Measurements from ENCODE around the gene AMN1.

AMN1 gene

GRCh38 chr12:31655792-31656191, 73.0 kb downstream of the AMN1 start:
- no peaks in the 10 kb centered on the region for H3K36me3 ChIP-seq (ENCODE audit: insufficient read depth, low read length)
- H3K9me3 ChIP-seq (ENCODE audit: low read length), result no peaks in the 10 kb centered on the region
- H2AFZ ChIP-seq (ENCODE audit: low read depth, low read length), result no peak overlapping the region
- H3K27me3 ChIP-seq (ENCODE audit: insufficient read depth, low read length), result no peaks in the 10 kb centered on the region
- no peak overlapping the region for H3K4me3 ChIP-seq (ENCODE audit: low read length)
- H3K4me1 ChIP-seq (ENCODE audit: insufficient read depth, low read length), result peaks cover 10% of the 10 kb centered on the region

DNA sequence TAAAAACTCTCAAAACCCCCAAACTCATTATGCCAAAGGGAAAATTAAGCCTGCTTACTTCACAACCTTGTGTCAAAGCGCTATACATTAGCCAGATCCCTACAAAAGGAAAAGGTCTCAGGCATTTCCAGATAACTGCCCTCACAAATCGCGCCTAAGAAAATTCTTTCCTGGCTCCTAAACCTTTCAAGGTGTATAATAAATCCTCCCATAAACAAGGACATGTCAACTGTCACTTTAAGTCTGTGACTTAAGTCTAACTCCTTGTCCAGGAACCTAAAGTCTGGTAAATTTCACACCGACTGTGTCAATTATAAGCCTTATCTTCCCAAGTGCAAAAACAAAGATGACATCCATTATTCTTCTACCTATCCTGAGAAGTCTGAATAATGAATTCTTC, 73.6 kb downstream of the AMN1 start:
- no peak overlapping the region for H2AFZ ChIP-seq (ENCODE audit: low read depth, low read length)
- H3K36me3 ChIP-seq (ENCODE audit: insufficient read depth, low read length), result no peaks in the 10 kb centered on the region
- H3K4me3 ChIP-seq (ENCODE audit: low read length), result no peak overlapping the region
- peaks cover 10% of the 10 kb centered on the region for H3K4me1 ChIP-seq (ENCODE audit: insufficient read depth, low read length)
- H3K9me3 ChIP-seq (ENCODE audit: low read length), result no peaks in the 10 kb centered on the region
- H3K27me3 ChIP-seq (ENCODE audit: insufficient read depth, low read length), result no peaks in the 10 kb centered on the region

- Histone ChIP-seq H3K4me1 (ENCODE audit: insufficient read depth, low read length) (peaks cover 2% of the 10 kb centered on the region), H2AFZ (ENCODE audit: low read depth, low read length) (peak overlapping the region; percentile 51), H3K27me3 (ENCODE audit: insufficient read depth, low read length) (no peaks in the 10 kb centered on the region), H3K4me3 (ENCODE audit: low read length) (no peak overlapping the region), H3K36me3 (ENCODE audit: insufficient read depth, low read length) (no peaks in the 10 kb centered on the region), H3K9me3 (ENCODE audit: low read length) (no peaks in the 10 kb centered on the region)
Measured at GRCh38 chr12:31651893-31652521, 76.8 kb downstream of the AMN1 start.

GRCh38 chr12:31650918-31651317, 77.9 kb downstream of the AMN1 start:
- no peak overlapping the region for H2AFZ ChIP-seq (ENCODE audit: low read depth, low read length)
- H3K9me3 ChIP-seq (ENCODE audit: low read length), result no peaks in the 10 kb centered on the region
- H3K4me3 ChIP-seq (ENCODE audit: low read length), result no peak overlapping the region
- no peaks in the 10 kb centered on the region for H3K36me3 ChIP-seq (ENCODE audit: insufficient read depth, low read length)
- H3K27me3 ChIP-seq (ENCODE audit: insufficient read depth, low read length), result no peaks in the 10 kb centered on the region
- H3K4me1 ChIP-seq (ENCODE audit: insufficient read depth, low read length), result peaks cover 6% of the 10 kb centered on the region

GRCh38 chr12:31647086-31647491, 81.7 kb downstream of the AMN1 start:
- peaks cover 12% of the 10 kb centered on the region for H3K4me1 ChIP-seq (ENCODE audit: insufficient read depth, low read length)
- H2AFZ ChIP-seq (ENCODE audit: low read depth, low read length), result no peak overlapping the region
- H3K27me3 ChIP-seq (ENCODE audit: insufficient read depth, low read length), result no peaks in the 10 kb centered on the region
- H3K4me3 ChIP-seq (ENCODE audit: low read length), result no peak overlapping the region
- no peaks in the 10 kb centered on the region for H3K9me3 ChIP-seq (ENCODE audit: low read length)
- no peaks in the 10 kb centered on the region for H3K36me3 ChIP-seq (ENCODE audit: insufficient read depth, low read length)

- H3K4me3 ChIP-seq (ENCODE audit: low read length), result no peak overlapping the region
- peak overlapping the region; percentile 58 for H2AFZ ChIP-seq (ENCODE audit: low read depth, low read length)
- peaks cover 12% of the 10 kb centered on the region for H3K4me1 ChIP-seq (ENCODE audit: insufficient read depth, low read length)
- no peaks in the 10 kb centered on the region for H3K27me3 ChIP-seq (ENCODE audit: insufficient read depth, low read length)
- H3K9me3 ChIP-seq (ENCODE audit: low read length), result no peaks in the 10 kb centered on the region
- no peaks in the 10 kb centered on the region for H3K36me3 ChIP-seq (ENCODE audit: insufficient read depth, low read length)
Measured at GRCh38 chr12:31645924-31646323, 82.9 kb downstream of the AMN1 start.

- Histone ChIP-seq H3K27me3 (ENCODE audit: insufficient read depth, low read length) (no peaks in the 10 kb centered on the region), H2AFZ (ENCODE audit: low read depth, low read length) (no peak overlapping the region), H3K4me1 (ENCODE audit: insufficient read depth, low read length) (peaks cover 12% of the 10 kb centered on the region), H3K4me3 (ENCODE audit: low read length) (no peak overlapping the region), H3K36me3 (ENCODE audit: insufficient read depth, low read length) (no peaks in the 10 kb centered on the region), H3K9me3 (ENCODE audit: low read length) (no peaks in the 10 kb centered on the region)
Measured at GRCh38 chr12:31644536-31644935, 84.3 kb downstream of the AMN1 start.

DNA sequence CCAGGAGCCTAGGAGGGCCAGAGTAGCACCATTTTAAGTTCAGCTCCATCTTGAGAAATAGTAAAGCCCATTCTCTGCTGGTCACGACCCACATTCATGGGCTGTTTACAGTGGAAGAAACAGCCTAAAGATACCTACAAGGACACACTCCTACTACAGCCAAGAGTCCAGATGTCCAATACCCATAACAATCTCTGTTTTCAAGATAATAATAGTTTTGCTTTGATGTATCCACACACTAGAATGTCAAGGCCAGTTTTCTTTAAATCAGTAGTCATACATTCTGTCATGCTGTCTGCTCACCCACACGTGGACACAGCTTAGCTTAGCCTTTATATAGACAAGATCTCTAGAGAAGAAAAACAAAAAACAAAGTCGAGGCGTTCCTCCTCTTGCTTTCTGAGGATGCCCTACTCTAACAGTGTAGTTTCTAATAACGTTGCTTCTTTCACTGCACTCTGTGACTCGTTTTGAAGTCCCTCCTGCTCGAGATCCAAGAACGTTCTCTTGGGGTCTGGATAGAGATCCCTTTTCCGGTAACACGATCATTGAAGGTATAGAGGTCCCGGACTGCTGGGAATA, 87.2 kb downstream of the AMN1 start:
- Histone ChIP-seq H3K27me3 (ENCODE audit: insufficient read depth, low read length) (no peaks in the 10 kb centered on the region), H3K4me3 (ENCODE audit: low read length) (no peak overlapping the region), H3K9me3 (ENCODE audit: low read length) (no peaks in the 10 kb centered on the region), H3K4me1 (ENCODE audit: insufficient read depth, low read length) (peaks cover 6% of the 10 kb centered on the region), H2AFZ (ENCODE audit: low read depth, low read length) (no peak overlapping the region), H3K36me3 (ENCODE audit: insufficient read depth, low read length) (no peaks in the 10 kb centered on the region)

DNA sequence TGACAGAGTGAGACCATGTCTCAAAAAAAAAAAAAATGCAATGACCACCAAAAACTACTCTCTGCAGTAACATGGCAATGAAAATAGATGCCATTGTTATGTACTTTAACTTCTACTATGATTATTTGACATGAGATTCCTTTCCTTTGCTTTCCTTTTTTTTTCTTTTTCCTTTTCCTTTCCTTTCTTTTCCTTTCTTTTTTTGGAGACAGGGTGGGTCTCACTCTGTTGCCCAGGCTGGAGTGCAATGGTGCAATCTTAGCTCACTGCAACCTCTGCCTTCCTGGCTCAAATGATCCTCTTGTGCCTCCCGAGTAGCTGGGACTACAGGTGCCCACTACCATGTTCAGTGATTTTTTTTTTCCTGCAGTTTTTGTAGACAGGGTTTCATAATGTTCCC, 94.2 kb downstream of the AMN1 start:
- H2AFZ ChIP-seq (ENCODE audit: low read depth, low read length), result no peak overlapping the region
- H3K4me1 ChIP-seq (ENCODE audit: insufficient read depth, low read length), result peaks cover 22% of the 10 kb centered on the region
- no peaks in the 10 kb centered on the region for H3K9me3 ChIP-seq (ENCODE audit: low read length)
- H3K27me3 ChIP-seq (ENCODE audit: insufficient read depth, low read length), result no peaks in the 10 kb centered on the region
- no peaks in the 10 kb centered on the region for H3K36me3 ChIP-seq (ENCODE audit: insufficient read depth, low read length)
- no peak overlapping the region for H3K4me3 ChIP-seq (ENCODE audit: low read length)

DNA sequence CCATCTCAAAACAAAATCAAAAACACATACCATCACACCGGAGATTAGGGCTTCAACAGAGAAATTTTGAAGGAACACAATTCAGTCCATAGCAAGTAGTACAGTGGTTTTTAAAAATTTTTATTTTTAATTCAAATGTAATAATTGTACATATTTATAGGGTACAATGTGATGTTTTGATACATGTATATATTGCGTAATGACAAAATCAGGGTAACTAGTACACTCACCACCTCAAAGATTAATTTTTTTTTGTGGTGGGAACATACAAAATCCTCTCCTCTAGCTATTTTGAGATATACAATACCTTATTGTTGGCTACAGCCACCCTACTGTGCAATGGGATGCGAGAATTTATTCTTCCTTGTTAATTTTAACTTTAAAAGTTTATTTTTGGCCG, 95.4 kb downstream of the AMN1 start:
- no peak overlapping the region for H3K4me3 ChIP-seq (ENCODE audit: low read length)
- H3K36me3 ChIP-seq (ENCODE audit: insufficient read depth, low read length), result no peaks in the 10 kb centered on the region
- no peaks in the 10 kb centered on the region for H3K9me3 ChIP-seq (ENCODE audit: low read length)
- H3K27me3 ChIP-seq (ENCODE audit: insufficient read depth, low read length), result no peaks in the 10 kb centered on the region
- peaks cover 28% of the 10 kb centered on the region for H3K4me1 ChIP-seq (ENCODE audit: insufficient read depth, low read length)
- H2AFZ ChIP-seq (ENCODE audit: low read depth, low read length), result no peak overlapping the region

- no peaks in the 10 kb centered on the region for H3K27me3 ChIP-seq (ENCODE audit: insufficient read depth, low read length)
- H3K4me3 ChIP-seq (ENCODE audit: low read length), result no peak overlapping the region
- H3K9me3 ChIP-seq (ENCODE audit: low read length), result no peaks in the 10 kb centered on the region
- H3K36me3 ChIP-seq (ENCODE audit: insufficient read depth, low read length), result no peaks in the 10 kb centered on the region
- H2AFZ ChIP-seq (ENCODE audit: low read depth, low read length), result no peak overlapping the region
- H3K4me1 ChIP-seq (ENCODE audit: insufficient read depth, low read length), result peaks cover 36% of the 10 kb centered on the region
Measured at GRCh38 chr12:31631809-31632208, 97.0 kb downstream of the AMN1 start.

DNA sequence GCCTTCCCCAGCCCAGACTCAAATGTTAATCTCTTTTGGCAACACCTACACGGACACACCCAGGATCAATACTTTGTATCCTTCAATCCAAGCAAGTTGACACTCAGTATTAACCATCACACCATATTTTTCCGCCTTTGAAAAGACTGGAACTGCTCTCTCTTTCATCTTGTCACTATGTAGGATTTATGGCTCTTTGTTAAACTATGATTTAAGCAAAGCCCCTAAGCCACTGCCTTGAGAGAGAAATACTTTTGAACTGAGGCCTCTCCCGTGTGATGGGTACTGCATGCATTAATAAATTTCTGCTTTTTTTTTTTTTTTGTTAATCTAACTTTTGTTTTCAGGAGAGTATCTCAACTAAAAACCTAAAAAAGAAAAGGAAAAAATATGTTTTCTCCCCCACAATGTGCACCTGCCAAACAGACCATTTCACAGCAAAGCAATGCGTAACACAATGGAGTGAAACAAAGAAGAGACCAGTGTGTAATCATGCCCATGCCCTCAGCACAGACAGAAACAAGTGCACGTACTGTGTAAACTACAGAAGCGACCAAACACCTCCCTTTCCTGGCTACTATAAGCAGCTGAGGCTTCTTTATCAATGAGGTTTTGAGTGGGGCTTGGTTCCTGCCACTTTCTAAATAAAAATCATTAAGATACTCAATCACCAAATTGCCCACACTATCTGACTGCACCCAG, 97.6 kb downstream of the AMN1 start:
- H2AFZ ChIP-seq (ENCODE audit: low read depth, low read length), result no peak overlapping the region
- H3K4me1 ChIP-seq (ENCODE audit: insufficient read depth, low read length), result peaks cover 38% of the 10 kb centered on the region
- H3K27me3 ChIP-seq (ENCODE audit: insufficient read depth, low read length), result no peaks in the 10 kb centered on the region
- no peaks in the 10 kb centered on the region for H3K9me3 ChIP-seq (ENCODE audit: low read length)
- no peak overlapping the region for H3K4me3 ChIP-seq (ENCODE audit: low read length)
- no peaks in the 10 kb centered on the region for H3K36me3 ChIP-seq (ENCODE audit: insufficient read depth, low read length)

- no peaks in the 10 kb centered on the region for H3K27me3 ChIP-seq (ENCODE audit: insufficient read depth, low read length)
- H2AFZ ChIP-seq (ENCODE audit: low read depth, low read length), result peak overlapping the region; percentile 33
- no peaks in the 10 kb centered on the region for H3K9me3 ChIP-seq (ENCODE audit: low read length)
- H3K4me3 ChIP-seq (ENCODE audit: low read length), result peak overlapping the region; percentile 15
- H3K4me1 ChIP-seq (ENCODE audit: insufficient read depth, low read length), result peaks cover 38% of the 10 kb centered on the region
- H3K36me3 ChIP-seq (ENCODE audit: insufficient read depth, low read length), result no peaks in the 10 kb centered on the region
Measured at GRCh38 chr12:31629756-31630732, 98.8 kb downstream of the AMN1 start.
